Neural cell (in vitro differentiated cells): ENCODE results near the gene GOLGA8A.

Source experiments
- EZH2 ChIP-seq: fragments of 200-600, 300-800 bp; shearing (Covaris generic), sonication (generic); IDR thresholded peaks from 2 replicates; pipeline ENCODE4 v1.6.1; 2014; ENCODE audit warnings: antibody characterized with exemption, low read length, borderline replicate concordance, mild to moderate bottlenecking; ENCODE audit not compliant: insufficient read depth, poor library complexity, severe bottlenecking
- POLR2AphosphoS5 ChIP-seq: IDR thresholded peaks from 2 replicates; pipeline ENCODE4 v1.6.1; 2012
- TF ChIP-seq, protein P1 (sequence below): fragments of 450-650 bp; IDR thresholded peaks from 2 replicates; pipeline ENCODE4 v1.5.1; 2014; ENCODE audit warnings: antibody characterized with exemption, mild to moderate bottlenecking, moderate library complexity; ENCODE audit not compliant: poor library complexity, severe bottlenecking

DNA sequence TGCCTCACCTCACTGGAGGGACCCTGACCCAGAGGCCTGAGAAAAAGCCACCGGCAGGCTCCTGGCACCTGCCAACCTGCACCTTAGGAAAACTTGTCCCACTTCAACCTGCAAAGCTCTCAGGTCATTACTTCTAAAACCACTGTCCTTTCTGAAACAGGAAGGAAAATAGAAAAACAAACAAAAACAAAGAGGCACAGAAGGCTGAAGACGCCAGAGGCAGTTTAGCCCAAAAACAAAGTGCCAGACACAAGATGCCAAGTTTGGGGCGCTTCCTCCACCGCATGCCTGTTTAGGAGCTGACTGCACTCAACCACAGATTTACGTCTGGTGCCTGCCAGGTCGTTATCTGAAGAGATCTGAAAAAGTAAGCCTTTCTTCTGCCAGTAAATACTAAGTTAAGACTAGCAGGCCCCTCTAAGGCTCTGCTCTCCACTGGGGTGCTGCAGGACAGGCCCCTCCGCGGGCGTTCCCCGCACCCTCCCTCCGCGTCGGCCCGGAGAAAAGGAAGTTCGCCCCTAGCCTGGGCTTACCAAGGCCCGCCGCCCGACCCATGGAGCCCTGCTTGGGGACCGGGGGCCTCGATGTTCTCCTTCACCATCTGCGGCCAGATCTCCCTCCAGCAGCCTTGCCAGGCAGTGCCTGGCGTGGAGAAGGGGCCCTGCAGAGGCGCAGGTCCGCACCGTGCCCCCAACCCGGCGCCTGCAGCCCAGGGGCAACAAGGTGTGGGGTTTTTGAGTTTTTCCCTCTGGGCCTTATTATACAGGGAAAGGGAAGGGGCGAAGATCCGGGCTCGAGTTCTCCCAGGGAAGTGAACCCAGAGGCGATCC, 1.3 kb downstream of the GOLGA8A start:
- TF ChIP-seq POLR2AphosphoS5 (no peak), EZH2 (no peak)
- TF ChIP-seq, protein P1, sequence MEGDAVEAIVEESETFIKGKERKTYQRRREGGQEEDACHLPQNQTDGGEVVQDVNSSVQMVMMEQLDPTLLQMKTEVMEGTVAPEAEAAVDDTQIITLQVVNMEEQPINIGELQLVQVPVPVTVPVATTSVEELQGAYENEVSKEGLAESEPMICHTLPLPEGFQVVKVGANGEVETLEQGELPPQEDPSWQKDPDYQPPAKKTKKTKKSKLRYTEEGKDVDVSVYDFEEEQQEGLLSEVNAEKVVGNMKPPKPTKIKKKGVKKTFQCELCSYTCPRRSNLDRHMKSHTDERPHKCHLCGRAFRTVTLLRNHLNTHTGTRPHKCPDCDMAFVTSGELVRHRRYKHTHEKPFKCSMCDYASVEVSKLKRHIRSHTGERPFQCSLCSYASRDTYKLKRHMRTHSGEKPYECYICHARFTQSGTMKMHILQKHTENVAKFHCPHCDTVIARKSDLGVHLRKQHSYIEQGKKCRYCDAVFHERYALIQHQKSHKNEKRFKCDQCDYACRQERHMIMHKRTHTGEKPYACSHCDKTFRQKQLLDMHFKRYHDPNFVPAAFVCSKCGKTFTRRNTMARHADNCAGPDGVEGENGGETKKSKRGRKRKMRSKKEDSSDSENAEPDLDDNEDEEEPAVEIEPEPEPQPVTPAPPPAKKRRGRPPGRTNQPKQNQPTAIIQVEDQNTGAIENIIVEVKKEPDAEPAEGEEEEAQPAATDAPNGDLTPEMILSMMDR = no peak
